Activated CD8-positive, alpha-beta memory T cell treated with anti-CD3 and anti-CD28 coated beads for 48 hours (primary cell): ENCODE measurements around the gene TOR1A.

Experiments used
- DNase-seq, 3 experiments: peaks; one replicate each; pipeline ENCODE4 v3.0.0-alpha.2; 2020; ENCODE audit warnings: low read depth in 2 of 3, low spot score in 2 of 3

TOR1A gene

GRCh38 chr9:129823935-129824601 is at the start of gene TOR1A:
Gene TOR1A, minus strand, starts transcription at chr9:129824136. Its CDS starts 51 bp downstream, at chr9:129824085.
- peak; percentile 69 to 83 (median 81) for DNase-seq

GRCh38 chr9:129871046-129871445 is 47.1 kb upstream of the TOR1A start:
- no peak for DNase-seq

- DNase-seq = no peak
Measured at GRCh38 chr9:129869585-129870501, 45.9 kb upstream of the TOR1A start.

GRCh38 chr9:129868872-129869486 is 45.0 kb upstream of the TOR1A start:
- DNase-seq = peak in 2 of 3 experiments; percentile 58 to 63

- DNase-seq = no peak
Measured at GRCh38 chr9:129868023-129868871, 44.3 kb upstream of the TOR1A start.

GRCh38 chr9:129867136-129868022 is 43.4 kb upstream of the TOR1A start:
- no peak for DNase-seq

GRCh38 chr9:129866394-129867135 is 42.6 kb upstream of the TOR1A start:
- DNase-seq = no peak

GRCh38 chr9:129865668-129866320 is 41.9 kb upstream of the TOR1A start:
- no peak for DNase-seq

- no peak for DNase-seq
Measured at GRCh38 chr9:129864991-129865647, 41.2 kb upstream of the TOR1A start.

GRCh38 chr9:129863059-129863690 is 39.2 kb upstream of the TOR1A start:
- DNase-seq = peak in 2 of 3 experiments; percentile 49 to 54

GRCh38 chr9:129861447-129861827 is 37.5 kb upstream of the TOR1A start:
- DNase-seq = no peak

GRCh38 chr9:129860653-129861446 is 36.9 kb upstream of the TOR1A start:
- no peak for DNase-seq

- DNase-seq = no peak
Measured at GRCh38 chr9:129858167-129858962, 34.4 kb upstream of the TOR1A start.

GRCh38 chr9:129857207-129857606 is 33.3 kb upstream of the TOR1A start:
- no peak for DNase-seq

- DNase-seq = no peak
Measured at GRCh38 chr9:129854588-129855110, 30.7 kb upstream of the TOR1A start.

GRCh38 chr9:129853614-129854013 is 29.7 kb upstream of the TOR1A start:
- DNase-seq = no peak
